HL-60 (cell line): ENCODE data around the gene COBLL1.

Experiments used
- SPI1 ChIP-seq: IDR thresholded peaks from 2 replicates; pipeline ENCODE4 v1.6.1; 2012; ENCODE audit warnings: low read depth, mild to moderate bottlenecking, borderline replicate concordance
- TF ChIP-seq, protein P1 (sequence below): IDR thresholded peaks from one replicate; pipeline ENCODE4 v1.5.1; 2011; ENCODE audit warnings: low read length, control low read depth, inconsistent platforms; ENCODE audit not compliant: insufficient read depth
- TF ChIP-seq, protein P2 (sequence below): IDR thresholded peaks from 2 replicates; pipeline ENCODE4 v1.6.1; 2012; ENCODE audit warnings: low read depth; ENCODE audit not compliant: insufficient replicate concordance

- TF ChIP-seq, protein P1, sequence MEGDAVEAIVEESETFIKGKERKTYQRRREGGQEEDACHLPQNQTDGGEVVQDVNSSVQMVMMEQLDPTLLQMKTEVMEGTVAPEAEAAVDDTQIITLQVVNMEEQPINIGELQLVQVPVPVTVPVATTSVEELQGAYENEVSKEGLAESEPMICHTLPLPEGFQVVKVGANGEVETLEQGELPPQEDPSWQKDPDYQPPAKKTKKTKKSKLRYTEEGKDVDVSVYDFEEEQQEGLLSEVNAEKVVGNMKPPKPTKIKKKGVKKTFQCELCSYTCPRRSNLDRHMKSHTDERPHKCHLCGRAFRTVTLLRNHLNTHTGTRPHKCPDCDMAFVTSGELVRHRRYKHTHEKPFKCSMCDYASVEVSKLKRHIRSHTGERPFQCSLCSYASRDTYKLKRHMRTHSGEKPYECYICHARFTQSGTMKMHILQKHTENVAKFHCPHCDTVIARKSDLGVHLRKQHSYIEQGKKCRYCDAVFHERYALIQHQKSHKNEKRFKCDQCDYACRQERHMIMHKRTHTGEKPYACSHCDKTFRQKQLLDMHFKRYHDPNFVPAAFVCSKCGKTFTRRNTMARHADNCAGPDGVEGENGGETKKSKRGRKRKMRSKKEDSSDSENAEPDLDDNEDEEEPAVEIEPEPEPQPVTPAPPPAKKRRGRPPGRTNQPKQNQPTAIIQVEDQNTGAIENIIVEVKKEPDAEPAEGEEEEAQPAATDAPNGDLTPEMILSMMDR = no peak
- TF ChIP-seq, protein P2, sequence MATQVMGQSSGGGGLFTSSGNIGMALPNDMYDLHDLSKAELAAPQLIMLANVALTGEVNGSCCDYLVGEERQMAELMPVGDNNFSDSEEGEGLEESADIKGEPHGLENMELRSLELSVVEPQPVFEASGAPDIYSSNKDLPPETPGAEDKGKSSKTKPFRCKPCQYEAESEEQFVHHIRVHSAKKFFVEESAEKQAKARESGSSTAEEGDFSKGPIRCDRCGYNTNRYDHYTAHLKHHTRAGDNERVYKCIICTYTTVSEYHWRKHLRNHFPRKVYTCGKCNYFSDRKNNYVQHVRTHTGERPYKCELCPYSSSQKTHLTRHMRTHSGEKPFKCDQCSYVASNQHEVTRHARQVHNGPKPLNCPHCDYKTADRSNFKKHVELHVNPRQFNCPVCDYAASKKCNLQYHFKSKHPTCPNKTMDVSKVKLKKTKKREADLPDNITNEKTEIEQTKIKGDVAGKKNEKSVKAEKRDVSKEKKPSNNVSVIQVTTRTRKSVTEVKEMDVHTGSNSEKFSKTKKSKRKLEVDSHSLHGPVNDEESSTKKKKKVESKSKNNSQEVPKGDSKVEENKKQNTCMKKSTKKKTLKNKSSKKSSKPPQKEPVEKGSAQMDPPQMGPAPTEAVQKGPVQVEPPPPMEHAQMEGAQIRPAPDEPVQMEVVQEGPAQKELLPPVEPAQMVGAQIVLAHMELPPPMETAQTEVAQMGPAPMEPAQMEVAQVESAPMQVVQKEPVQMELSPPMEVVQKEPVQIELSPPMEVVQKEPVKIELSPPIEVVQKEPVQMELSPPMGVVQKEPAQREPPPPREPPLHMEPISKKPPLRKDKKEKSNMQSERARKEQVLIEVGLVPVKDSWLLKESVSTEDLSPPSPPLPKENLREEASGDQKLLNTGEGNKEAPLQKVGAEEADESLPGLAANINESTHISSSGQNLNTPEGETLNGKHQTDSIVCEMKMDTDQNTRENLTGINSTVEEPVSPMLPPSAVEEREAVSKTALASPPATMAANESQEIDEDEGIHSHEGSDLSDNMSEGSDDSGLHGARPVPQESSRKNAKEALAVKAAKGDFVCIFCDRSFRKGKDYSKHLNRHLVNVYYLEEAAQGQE = no peak
- no peak for TF ChIP-seq SPI1
Observed at GRCh38 chr2:164852086-164852485, 10.5 kb upstream of the COBLL1 start.
